OCI-LY7 (cell line): Measurements from ENCODE around the gene WDR82.

Experiments
- CTCF ChIP-seq: fragments of 200-600 bp; sonication (generic); conservative IDR thresholded peaks from 2 replicates; pipeline ENCODE4 v1.5.1; 2014; ENCODE audit warnings: mild to moderate bottlenecking, antibody characterized with exemption, low read length, moderate library complexity, mixed read lengths
- EZH2phosphoT487 ChIP-seq: fragments of 200-600 bp; sonication (generic); IDR thresholded peaks from 2 replicates; pipeline ENCODE4 v1.6.1; 2018; ENCODE audit warnings: low read depth, borderline replicate concordance, mild to moderate bottlenecking, mixed run types, antibody characterized with exemption, low read length, moderate library complexity, mixed read lengths

GRCh38 chr3:52270252-52270754 lies 8.1 kb downstream of the WDR82 start:
- TF ChIP-seq CTCF (no peak), EZH2phosphoT487 (no peak)
